T-helper 9 cell (primary cell): ENCODE results near the gene RERE.

Experiments used
- DNase-seq: peaks from one replicate; pipeline ENCODE4 v3.0.0-alpha.2; 2020

The RERE gene

GRCh38 chr1:8370046-8370881, 447.2 kb downstream of the RERE start:
- no peak for DNase-seq

GRCh38 chr1:8368956-8369639, 448.3 kb downstream of the RERE start:
- no peak for DNase-seq

- DNase-seq: no peak
Observed at GRCh38 chr1:8367571-8368194, 449.8 kb downstream of the RERE start.

- no peak for DNase-seq
Observed at GRCh38 chr1:8365661-8366362, 451.6 kb downstream of the RERE start.

- DNase-seq: no peak
Observed at GRCh38 chr1:8364528-8365442, 452.7 kb downstream of the RERE start.

- no peak for DNase-seq
Observed at GRCh38 chr1:8363767-8364301, 453.6 kb downstream of the RERE start.

GRCh38 chr1:8363186-8363766, 454.2 kb downstream of the RERE start:
- DNase-seq: no peak

- DNase-seq: no peak
Observed at GRCh38 chr1:8362701-8363101, 454.7 kb downstream of the RERE start.

GRCh38 chr1:8361198-8361849, 456.1 kb downstream of the RERE start:
- DNase-seq: no peak

- no peak for DNase-seq
Observed at GRCh38 chr1:8360493-8361197, 456.8 kb downstream of the RERE start.

GRCh38 chr1:8359617-8360481, 457.6 kb downstream of the RERE start:
- DNase-seq: no peak

- DNase-seq: no peak
Observed at GRCh38 chr1:8358897-8359616, 458.4 kb downstream of the RERE start.

- DNase-seq: no peak
Observed at GRCh38 chr1:8358241-8358896, 459.1 kb downstream of the RERE start.

GRCh38 chr1:8357329-8358101, 459.9 kb downstream of the RERE start:
- DNase-seq: no peak

- DNase-seq: no peak
Observed at GRCh38 chr1:8356256-8357209, 460.9 kb downstream of the RERE start.
